NCI-H2196 (cell line): ENCODE measurements around the gene GPC2.
"Not testable (repeated sequence)": the region's sequence is repeated elsewhere in the genome, so short reads cannot be mapped to it uniquely, and the experiment has no call there.

Source experiments
- DNase-seq: peaks from one replicate; lab custom pipeline; 2025; ENCODE audit not compliant: unreplicated experiment; lab: John Stamatoyannopoulos, UW

GPC2 gene, protein sequence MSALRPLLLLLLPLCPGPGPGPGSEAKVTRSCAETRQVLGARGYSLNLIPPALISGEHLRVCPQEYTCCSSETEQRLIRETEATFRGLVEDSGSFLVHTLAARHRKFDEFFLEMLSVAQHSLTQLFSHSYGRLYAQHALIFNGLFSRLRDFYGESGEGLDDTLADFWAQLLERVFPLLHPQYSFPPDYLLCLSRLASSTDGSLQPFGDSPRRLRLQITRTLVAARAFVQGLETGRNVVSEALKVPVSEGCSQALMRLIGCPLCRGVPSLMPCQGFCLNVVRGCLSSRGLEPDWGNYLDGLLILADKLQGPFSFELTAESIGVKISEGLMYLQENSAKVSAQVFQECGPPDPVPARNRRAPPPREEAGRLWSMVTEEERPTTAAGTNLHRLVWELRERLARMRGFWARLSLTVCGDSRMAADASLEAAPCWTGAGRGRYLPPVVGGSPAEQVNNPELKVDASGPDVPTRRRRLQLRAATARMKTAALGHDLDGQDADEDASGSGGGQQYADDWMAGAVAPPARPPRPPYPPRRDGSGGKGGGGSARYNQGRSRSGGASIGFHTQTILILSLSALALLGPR

GRCh38 chr7:100177045-100178001 is at the start of gene GPC2, which contains the start of gene STAG3:
GPC2 (minus strand) TSS chr7:100177381; CDS start chr7:100177199, 182 bp downstream.
STAG3 (plus strand) TSS chr7:100177918; CDS start chr7:100180557, 2,639 bp downstream.
- peak; percentile 100 for DNase-seq

DNA sequence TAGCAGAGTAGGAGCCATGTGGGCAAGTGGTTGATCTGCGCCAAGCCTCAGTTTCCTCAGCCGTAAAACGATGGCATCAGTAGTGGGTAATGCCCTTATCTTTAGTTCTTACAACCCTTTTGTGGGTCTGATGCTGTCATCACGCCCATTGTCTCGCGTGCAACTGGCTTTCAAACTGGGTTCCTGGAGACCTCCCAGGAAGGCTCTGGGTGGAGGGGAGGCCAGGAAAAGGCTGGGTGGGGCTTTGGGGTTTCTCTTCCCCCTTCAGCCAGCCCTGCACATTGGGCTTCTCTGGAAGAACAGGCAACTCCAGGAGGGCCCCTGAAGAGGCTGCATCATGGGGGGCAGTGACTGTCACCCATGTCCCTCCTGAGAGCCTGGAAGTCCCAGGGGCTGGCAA is 47.7 kb upstream of the GPC2 start:
- DNase-seq: not testable (repeated sequence)

DNA sequence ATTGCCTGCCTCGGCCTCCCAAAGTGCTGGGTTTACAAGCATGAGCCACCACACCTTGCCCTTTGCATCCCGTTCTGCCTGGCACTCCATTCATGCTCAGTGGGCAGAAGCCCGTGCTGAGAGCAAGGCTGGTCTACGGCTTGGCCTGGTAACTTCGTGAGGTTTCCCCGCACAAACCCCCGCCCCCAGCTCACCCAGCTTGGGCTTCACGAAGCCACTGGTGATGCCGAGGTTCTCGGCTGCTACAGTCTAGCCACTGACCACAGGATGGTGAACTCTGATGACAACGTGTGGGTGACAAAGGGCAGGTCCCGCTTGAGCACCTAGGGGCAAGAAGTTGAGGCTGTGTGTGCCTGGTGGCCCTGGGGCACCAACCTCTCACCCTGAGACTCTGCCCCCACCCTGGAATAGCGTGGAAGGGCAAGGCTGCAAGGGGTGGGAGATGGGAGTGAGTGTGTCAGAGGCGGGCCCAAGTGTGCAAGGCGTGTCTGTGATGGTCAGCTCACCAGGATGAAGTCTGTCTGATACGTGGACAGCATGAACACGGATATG is 46.3 kb upstream of the GPC2 start:
- DNase-seq: not testable (repeated sequence)

- DNase-seq: no peak
These were observed 45.4 kb upstream of the GPC2 start for GRCh38 chr7:100222445-100223132.

GRCh38 chr7:100221767-100222444 is 44.7 kb upstream of the GPC2 start:
- no peak for DNase-seq

DNA sequence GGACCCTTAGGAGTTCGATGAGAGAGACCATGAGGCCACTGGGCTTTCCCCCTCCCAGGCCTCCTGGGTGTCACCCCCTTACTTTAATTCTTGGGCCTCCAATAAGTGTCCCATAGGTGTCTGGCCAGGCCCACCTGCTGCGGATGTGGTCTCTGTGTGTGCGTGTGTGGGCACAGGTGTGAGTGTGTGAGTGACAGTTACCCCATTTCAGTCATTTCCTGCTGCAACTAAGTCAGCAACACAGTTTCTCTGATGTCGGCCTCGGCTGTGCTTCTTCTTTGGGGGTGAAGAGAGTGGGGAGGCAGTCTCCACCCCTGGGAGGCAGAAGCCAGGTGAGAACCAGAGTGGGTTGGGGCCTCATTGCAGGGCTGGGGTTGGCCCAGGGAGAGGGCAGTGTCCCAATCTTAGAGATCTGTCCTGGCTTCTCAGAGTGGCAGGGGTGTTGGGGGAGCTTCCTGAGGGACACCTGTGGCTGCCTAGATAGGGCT is 44.1 kb upstream of the GPC2 start:
- no peak for DNase-seq

DNA sequence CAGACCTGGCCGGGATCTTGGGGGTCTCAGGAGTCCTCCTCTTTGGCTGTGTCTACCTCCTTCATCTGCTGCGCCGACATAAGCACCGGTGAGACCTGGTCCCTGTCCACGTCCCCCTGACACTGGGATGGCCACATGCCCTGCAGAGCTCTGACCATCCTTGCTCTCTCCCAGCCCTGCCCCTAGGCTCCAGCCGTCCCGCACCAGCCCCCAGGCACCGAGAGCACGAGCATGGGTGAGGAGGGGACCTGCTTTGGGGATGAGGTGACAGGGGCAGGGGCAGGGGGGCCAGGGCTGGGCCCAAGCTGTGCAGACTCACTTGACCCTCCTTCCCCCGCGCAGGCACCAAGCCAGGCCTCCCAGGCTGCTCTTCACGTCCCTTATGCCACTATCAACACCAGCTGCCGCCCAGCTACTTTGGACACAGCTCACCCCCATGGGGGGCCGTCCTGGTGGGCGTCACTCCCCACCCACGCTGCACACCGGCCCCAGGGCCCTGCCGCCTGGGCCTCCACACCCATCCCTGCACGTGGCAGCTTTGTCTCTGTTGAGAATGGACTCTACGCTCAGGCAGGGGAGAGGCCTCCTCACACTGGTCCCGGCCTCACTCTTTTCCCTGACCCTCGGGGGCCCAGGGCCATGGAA is 43.5 kb upstream of the GPC2 start:
- no peak for DNase-seq

DNA sequence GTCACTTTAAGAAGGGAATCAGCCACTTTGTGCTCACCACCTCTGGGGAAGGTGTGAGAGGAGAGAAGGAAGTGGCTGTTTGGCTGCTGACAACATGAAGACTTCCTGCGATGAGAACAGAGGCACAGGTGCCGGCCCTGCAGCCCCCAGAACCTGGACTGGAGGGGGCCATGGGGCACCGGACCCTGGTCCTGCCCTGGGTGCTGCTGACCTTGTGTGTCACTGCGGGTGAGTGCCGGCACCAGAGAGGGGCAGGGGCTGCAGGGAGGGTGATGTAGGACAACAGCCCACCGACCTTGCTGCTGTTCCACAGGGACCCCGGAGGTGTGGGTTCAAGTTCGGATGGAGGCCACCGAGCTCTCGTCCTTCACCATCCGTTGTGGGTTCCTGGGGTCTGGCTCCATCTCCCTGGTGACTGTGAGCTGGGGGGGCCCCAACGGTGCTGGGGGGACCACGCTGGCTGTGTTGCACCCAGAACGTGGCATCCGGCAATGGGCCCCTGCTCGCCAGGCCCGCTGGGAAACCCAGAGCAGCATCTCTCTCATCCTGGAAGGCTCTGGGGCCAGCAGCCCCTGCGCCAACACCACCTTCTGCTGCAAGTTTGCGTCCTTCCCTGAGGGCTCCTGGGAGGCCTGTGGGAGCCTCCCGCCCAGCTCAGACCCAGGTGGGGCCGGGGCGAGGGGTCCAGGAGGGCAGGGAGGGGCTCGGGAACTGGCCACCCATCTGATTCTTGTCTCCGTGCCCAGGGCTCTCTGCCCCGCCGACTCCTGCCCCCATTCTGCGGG is 42.8 kb upstream of the GPC2 start, which contains the start of gene PVRIG:
PVRIG (plus strand) TSS at position 149 of the 785 bp plus-strand sequence; CDS start at position 171, 22 bp downstream.
- DNase-seq: not testable (repeated sequence)

DNA sequence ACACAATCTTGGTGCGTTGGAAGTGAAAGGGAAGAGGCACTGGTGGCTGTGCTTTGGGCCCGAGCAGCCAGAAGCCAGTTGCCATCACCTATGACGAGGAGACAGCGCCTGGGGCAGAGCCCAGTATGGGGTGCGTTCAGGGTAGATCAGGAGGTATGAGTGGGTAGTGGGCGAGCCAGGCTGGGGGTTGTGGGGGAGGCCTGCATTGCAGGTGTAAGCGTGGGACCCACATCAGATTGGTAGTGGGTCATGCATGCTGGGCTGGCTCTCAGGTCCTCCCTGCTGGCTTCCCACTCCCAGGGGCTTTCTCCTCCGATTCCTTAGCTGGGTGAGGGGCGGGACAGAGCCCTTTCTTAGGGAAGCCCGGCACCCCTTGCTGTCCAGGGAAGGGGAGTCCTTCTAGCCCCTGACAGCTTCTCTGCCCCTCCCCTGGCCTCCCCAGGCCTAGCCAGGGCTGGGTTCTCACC is 42.1 kb upstream of the GPC2 start:
- DNase-seq: no peak

DNA sequence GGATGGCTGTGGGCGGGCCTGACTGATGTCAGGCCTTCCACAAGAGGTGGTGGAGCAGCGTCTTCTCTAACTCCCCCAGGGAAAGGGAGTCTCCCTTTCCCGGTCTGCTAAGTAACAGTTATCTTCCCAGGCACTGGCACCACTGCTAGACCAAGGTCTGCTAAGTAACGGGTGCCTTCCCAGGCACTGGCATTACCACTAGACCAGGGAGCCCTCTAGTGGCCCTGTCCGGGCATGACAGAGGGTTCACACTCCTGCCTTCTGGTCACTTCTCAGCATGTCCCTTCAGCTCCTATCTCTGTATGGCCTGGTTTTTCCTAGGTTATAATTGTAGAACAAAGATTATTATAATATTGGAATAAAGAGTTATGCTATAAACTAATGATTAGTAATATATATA is 40.8 kb upstream of the GPC2 start:
- peak; percentile 68 for DNase-seq

DNA sequence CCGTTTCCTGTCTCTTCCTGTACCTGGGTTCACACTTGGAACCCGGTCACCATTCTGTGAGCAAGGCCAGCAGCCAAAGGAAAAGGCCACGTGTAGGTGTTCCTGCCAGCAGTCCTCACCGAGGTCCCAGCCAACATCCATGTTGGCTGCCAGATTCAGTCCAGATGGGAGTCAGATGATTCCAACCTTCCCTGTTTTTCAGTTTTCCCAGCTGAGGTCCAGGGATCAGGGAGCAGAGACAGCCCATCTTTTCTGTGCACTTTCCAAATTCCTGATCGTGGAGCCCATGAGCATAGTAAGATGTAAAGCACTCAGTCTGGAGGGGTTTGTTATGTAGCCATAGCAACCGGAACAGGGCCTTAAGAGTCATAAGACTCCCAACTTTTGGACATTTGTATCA is 38.7 kb upstream of the GPC2 start:
- no peak for DNase-seq

DNA sequence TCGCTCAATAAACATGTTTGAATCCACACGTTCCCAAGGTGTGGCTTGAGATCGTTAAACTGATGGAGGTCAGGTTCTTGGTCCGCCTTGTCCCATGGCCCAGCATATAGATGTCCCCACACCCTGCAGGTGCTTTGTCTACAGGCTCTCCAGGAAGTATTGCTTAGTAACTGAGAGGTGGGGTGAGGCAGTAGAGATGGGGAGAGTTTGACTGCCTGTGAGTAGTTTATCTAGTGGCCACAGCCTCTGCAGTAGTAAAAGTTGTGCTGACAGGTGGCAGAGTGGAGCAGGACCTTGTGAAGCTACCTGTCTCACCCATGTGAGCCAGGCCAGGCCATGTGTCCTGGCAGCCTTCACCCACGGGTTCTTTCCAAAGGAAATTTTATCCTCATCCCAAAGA is 37.2 kb upstream of the GPC2 start:
- DNase-seq: not testable (repeated sequence)

- no peak for DNase-seq
These were observed 36.5 kb upstream of the GPC2 start for GRCh38 chr7:100213672-100214071.

GRCh38 chr7:100212631-100213286 is 35.6 kb upstream of the GPC2 start:
- no peak for DNase-seq

DNA sequence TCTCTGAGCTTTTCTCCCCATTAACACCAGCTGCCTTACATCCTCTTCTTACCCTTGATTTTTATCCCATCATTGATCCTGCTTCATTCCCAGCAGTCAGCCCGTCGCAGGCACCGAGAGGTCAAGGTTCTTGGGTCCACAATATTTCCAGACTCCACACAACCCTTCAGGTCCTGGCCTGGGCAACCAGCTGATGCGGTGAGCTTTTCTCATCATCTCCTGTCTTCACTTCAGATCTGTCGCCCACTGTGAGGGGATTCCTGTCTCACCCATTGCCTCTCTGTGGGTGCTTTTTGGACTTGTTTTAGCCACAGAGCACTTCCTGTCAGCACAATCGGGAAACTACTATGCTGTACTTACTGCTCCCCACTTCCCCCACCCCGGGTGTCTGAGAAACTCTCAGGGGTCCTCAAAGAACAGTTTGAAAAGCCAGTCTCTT is 34.2 kb upstream of the GPC2 start:
- no peak for DNase-seq

- no peak for DNase-seq
These were observed 33.6 kb upstream of the GPC2 start for GRCh38 chr7:100210805-100211204.

DNA sequence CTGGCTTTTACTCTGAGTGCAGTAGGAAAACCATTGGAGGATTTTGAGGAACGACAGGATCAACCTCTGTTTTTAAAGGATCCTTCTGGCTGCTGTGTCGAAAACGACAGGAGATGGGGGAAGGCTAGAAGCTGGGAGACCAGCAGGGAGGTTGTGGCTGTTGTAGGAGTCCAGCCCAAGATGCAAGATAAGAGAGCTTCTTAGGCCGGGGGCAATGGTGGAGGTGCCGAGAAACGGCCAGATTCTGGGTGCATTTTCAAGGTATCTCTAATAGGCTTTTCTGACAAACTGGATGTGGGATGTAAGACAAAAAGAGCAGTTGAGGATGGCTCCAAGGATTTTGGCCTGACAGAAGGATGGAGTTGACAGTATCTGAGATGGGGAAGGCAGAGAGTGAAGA is 32.3 kb upstream of the GPC2 start:
- DNase-seq: no peak
